Measurements from ENCODE around the gene CCDC47.
A peak's percentile ranks its signal among the peaks of the same experiment; 100 is the strongest.
"Not testable (repeated sequence)": the region's sequence is repeated elsewhere in the genome, so short reads cannot be mapped to it uniquely, and the experiment has no call there.

Gene CCDC47

GRCh38 chr17:63780928-63781327 lies 7.5 kb upstream of the CCDC47 start:
- DNase-seq, result no peak

DNA sequence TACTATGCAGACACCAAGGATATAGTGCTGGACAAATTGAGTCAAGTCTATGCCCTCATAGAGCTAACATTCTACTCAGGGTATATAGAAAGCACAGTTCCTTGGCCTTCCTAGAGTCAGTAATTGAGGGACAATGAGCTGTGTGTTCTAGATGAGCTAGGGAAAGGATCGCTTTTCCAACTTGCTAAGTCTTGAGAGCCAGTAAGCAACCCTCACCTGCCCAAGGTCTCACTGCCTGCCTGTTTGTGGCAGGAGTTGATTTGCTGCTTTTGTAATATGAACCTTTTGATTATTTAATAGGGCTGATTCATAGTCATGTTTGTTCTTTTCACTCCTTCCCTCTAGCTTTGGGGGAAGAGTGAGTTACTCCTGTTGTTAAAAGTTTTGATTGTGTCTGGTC lies 7.1 kb upstream of the CCDC47 start:
- DNase-seq, result no peak

DNA sequence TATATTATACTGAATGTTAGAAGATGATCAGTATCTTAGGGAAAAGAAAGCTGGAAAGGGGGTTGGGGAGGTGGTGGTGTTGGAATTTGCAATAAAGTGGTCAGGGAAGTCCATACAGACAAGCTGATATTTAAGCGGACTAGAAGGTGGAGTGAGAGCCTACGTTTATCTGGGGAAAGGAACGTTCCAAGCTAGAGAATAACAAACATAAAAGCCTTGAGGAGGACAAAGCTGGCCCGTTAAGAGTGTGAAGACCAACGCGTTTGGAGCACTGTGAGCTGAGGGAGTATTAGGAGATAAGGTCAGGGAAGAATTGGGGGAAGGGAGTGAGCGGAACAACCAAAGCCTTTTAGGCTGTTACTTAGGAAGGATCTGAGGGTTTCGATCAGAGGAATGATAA lies 2.0 kb upstream of the CCDC47 start:
- DNase-seq, result no peak

DNA sequence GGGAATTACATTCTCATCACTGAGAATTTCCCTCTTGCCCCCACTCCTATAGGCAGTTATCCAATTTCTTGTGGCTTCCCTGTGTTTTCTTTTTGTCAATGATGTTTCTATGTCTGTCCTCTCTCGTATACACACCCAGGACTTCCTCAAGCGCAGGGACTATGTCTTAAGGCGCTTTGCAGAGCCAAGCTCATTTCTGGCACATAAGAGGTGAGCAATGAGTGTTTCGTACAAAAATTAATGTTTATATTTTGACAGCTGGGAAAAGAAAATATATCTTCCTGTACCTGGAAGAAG lies 1.5 kb upstream of the CCDC47 start:
- DNase-seq, result no peak

DNA sequence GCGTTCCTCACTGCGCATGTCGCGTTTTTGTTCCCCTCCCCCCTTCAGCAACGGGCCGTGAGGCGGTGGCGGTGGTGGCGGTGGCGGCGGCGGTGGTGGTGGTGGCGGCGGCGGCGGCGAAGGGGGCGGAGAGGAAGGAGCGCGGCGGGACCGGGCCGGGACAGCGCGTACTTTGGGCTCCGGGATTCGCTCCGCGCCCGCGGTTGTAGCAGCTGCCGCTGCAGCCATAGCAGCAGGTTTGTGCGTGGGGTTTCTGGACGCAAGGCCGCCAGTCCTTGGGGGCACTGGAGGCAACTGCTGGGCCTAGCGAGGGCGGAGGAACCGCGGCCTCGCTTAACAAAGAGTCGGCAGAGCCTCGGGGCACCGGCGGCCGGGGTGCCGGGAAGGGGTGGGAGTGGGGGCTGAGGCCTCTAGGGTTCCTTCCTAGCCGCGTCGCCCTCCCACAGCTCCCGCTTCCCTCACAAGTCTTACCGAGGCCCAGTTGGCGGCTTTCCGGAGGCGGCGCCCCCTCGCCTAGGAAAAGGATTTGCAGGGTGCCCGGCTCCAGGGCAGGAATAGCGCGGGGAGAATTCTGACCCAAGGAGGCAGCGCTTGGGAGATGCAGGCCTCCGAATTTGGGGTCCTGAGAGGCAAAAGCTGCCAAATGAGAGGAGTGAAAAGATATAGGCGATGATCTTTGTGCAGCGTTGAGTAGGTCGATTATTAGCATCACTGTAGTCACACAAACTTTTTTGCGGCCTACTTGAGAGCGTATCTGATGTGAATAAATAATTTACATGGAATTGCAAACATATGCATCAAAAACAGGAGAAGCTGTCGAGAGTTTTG lies 958 bp upstream of the CCDC47 start, which contains the start of gene DDX42:
Gene DDX42, plus strand, starts transcription at position 30 of the 828 bp plus-strand sequence. CDS start 12,880 bp downstream, outside the sequence.
- DNase-seq, result peak; percentile 79

- DNase-seq, result no peak
Observed at GRCh38 chr17:63772801-63773271, 561 bp downstream of the CCDC47 start.

DNA sequence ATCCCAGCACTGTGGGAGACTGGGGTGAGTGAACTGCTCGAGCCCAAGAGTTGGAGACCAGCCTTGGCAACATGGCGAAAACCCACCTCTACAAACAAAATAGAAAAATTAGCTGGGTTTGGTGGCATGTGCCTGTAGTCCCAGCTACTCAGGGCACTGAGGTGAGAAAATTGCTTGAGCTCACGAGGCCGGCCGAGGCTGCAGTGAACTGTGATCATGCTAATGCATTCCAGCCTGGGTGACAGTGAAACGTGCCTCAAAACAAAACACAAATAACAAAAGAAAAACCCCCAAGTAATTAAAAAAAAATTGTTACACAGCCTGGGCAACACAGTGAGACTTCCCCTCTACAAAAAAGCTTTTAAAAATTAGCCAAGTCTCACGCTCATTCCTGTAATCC lies 5.0 kb downstream of the CCDC47 start:
- DNase-seq, result no peak

DNA sequence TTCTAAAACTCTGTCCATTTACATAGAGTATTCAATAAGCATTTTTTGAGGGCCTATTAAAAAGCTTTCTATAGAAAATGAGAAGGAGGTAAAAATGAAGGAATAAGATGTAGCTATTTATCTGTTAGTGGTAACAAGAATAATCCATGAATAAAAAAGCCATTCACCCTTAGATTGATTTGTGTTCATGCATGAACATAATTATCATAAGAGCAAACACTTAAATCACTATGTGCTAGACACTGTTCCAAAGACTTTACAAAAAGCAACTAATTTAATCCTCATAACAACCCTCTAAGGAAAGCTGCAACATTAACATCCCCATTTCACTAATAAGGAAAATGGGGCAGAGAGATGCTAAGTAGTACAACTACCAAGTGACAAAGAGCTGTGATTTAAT lies 6.6 kb downstream of the CCDC47 start:
- no peak for DNase-seq

DNA sequence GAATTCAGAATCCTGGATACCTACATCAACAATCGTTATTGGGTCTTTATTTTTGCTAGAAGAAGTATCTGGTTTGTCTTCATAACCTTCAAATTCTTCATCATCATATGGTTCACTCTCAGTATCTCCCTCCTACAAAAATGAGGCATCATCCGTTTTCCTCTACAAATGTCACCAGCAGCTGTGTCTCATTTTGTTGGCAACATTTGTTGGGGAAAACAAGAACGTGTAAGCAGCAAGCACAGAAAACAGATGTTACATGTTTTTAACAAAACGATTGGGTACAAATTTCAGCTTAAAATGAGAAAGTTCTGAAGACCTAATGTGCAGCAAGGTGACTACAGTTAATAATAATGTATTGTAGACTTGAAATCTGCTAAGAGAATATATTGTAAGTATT lies 8.7 kb downstream of the CCDC47 start:
- no peak for DNase-seq

GRCh38 chr17:63762161-63763078 lies 11.0 kb downstream of the CCDC47 start:
- DNase-seq, result no peak

- no peak for DNase-seq
Observed at GRCh38 chr17:63760771-63761539, 12.4 kb downstream of the CCDC47 start.

- no peak for DNase-seq
Observed at GRCh38 chr17:63758428-63758827, 15.0 kb downstream of the CCDC47 start.

GRCh38 chr17:63754046-63754445 lies 19.4 kb downstream of the CCDC47 start:
- no peak for DNase-seq

- no peak for DNase-seq
Observed at GRCh38 chr17:63753215-63753614, 20.2 kb downstream of the CCDC47 start.

DNA sequence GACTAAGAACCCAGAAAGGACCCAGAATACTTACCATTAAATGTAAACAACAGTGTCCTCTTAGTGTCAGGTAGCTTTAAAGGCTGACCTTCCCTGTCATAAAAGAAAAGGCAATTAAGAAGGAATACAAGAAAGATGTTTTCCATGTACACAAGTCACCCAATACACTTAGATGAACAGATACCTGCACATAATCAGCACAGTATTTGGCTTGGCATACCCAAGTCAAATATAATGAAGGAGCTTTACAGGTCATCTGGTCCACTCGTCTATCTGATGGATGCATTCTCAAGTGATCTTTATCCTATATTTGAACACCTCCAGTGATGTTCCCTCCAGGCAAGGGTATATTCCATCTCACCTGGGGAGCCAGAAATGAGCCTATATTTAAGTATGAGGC lies 20.7 kb downstream of the CCDC47 start:
- DNase-seq, result no peak

DNA sequence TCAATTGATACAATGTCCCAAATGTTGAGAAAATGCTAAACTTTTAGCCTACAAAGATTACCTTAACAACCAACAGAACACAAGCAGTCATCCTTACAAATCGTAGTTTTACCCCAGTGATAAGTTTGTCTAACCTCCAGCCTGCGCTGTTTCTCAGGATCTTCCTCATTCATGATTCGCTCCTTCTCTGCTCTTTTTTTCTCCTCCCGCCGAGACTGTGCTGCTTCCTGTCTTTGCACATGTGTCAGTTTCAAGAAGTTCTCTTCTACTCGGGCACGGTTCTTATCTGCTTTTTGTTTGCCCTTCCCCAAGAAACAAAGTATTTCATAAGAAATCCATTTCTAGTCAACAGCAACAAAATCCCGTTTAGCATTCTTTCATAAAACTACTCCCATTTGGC lies 21.6 kb downstream of the CCDC47 start:
- no peak for DNase-seq

- peak; percentile 98 for DNase-seq
Observed at GRCh38 chr17:63741408-63742173, 31.8 kb downstream of the CCDC47 start, which contains the start of gene STRADA. Gene STRADA, minus strand, starts transcription at chr17:63741799. Its CDS starts 13,430 bp downstream, at chr17:63728369.

- no peak for DNase-seq
Observed at GRCh38 chr17:63741143-63741407, 32.3 kb downstream of the CCDC47 start.

- no peak for DNase-seq
Observed at GRCh38 chr17:63740464-63741142, 32.8 kb downstream of the CCDC47 start.

DNA sequence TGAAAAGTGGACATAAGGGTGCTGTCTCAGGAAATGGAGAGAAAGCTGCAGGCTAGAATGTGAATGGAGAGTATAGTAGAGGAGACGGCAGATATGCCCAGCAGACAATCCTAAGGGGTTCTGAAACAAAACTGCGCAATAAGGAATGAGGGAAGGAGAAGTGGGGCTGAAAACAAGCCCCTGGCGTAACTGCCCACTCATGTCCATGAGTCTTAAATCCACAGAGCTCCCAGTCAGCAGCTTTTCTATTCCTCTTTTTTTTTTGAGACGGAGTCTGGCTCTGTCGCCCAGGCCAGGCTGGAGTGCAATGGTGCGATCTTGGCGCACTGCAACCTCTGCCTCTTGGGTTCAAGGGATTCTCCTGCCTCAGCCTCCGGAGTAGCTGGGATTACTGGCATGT lies 37.7 kb downstream of the CCDC47 start:
- DNase-seq, result no peak

DNA sequence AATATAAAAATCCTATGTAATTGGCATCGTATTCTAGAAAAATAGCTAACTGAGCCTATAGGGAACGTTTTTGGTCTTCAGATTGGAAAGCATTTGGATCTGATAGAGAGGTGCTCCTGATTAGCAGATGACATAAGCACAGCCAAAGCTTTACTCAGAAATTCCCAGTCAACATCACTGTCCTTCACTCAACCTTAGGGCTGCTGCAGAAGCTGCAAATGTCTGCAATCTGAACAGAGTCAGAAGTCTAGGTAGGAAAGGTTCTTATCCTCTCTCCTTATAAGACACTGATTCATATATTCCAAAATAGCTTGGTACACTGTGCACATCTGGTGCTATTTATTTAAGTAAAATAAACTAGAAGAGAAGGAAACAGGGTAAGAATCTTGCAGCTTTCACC lies 51.0 kb downstream of the CCDC47 start:
- no peak for DNase-seq

- DNase-seq, result not testable (repeated sequence)
Observed at GRCh38 chr17:63720194-63720593, 53.2 kb downstream of the CCDC47 start.
